HG02623 (cell line): Measurements from ENCODE around the gene TENT5D.
"Not testable (repeated sequence)": the region's sequence is repeated elsewhere in the genome, so short reads cannot be mapped to it uniquely, and the experiment has no call there.

Experiments used
- ATAC-seq: cut with Tn5 transposase; IDR thresholded peaks from one replicate; pipeline ENCODE4 v1.9.1; 2021; ENCODE audit warnings: moderate library complexity; ENCODE audit not compliant: unreplicated experiment

The TENT5D gene

DNA sequence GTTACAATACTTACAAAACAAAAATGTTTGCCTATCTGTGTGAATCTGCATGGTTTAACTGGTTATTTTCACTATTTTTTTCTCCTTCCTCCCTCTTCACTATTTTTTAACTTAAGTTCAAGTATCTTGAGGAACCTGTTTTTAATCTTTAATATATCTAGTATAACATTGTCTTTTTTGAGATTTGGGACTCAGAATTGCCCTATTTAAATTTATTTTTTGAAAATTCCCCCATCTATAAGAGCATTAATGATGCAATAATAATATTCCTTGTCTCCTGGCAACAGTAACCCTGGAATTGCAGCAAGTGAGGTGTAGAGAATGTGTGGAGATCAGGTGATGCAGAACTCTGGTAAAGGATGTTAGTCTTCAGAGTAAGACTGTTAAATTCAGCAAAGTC lies at the start of gene TENT5D:
TSS of gene TENT5D (plus strand) at position 301 of the 400 bp plus-strand sequence. CDS start 22,093 bp downstream, outside the sequence.
- ATAC-seq, result no peak

DNA sequence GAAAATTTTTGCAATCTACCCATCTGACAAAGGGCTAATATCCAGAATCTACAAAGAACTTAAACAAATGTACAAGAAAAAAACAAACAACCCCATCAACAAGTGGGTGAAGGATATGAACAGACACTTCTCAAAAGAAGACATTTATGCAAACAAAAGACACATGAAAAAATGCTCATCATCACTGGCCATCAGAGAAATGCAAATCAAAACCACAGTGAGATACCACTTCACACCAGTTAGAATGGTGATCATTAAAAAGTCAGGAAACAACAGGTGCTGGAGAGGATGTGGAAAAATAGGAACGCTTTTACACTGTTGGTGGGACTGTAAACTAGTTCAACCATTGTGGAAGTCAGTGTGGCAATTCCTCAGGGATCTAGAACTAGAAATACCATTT lies 34.6 kb upstream of the TENT5D start:
- not testable (repeated sequence) for ATAC-seq

DNA sequence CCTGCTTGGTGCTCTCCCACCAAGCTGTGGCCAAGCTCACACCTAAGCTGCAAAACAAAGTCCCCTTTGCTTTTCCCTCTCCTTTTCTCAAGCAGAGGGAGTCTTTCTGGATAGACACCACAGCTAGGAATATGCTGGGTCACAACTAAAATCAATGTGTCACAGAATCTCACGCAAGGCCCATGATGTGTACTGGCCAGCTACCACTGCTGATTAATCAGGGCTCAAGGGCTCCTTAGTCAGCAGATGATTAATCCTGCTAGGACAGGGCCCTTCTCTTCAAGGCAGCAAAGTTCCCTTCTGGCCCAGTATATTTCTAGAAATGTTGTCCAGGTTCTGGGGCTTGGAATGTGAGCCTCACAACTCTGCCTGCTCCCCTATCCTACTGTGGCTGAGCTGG lies 32.0 kb upstream of the TENT5D start:
- no peak for ATAC-seq

DNA sequence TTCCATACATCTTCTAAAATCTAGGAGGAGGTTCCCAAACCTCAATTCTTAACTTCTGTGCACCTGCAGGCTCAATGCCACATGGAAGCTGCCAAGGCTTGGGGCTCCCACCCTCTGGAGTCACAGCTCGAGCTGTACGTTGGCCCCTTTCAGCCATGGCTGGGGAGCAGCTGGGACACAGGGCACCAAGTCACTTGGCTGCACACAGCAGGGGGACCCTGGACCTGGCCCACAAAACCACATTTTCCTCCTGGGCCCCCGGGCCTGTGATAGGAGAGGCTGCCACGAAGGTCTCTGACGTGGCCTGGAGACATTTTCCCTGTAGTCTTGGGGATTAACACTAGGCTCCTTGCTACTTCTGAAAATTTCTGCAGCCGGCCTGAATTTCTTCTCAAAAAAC lies 8.2 kb upstream of the TENT5D start:
- no peak for ATAC-seq

DNA sequence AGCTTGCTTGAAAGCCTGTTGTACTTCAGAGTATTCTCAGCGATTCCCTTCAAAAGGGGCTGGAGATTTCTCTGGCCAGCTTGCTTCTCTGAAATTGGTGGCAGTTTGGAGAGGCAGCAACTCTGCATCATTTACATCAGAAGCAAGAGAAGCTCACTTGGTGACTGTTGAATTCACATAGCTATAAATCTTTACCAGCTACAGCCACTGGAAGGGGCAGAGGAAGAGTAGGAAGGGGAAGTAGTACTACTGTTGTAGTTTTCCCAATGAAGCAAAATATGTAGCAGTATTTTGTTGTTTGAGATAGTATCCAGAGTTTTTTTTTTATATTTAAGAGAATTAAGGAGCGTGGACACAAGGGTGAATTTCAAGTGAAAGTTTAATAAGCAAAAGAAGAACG lies 2.8 kb downstream of the TENT5D start:
- no peak for ATAC-seq

DNA sequence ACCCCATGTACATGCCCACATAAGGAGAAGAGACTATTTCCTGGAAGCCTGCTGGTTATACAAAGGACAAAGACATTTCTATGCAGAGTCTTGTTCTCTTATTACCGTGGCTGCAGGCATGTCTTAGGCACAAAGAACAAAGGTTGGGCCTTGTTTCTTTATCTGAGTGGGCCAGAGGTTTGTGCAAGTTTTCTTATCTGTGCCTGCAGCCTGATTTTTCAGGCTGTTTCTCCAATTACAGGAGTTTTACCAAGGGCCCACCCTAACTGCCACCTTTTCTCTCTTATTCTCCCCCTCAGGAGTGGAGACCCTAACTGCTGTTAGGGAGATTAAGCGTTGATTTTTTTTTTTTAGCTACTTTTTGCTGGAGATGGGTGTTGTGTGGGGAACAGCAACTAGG lies 3.5 kb downstream of the TENT5D start:
- no peak for ATAC-seq

DNA sequence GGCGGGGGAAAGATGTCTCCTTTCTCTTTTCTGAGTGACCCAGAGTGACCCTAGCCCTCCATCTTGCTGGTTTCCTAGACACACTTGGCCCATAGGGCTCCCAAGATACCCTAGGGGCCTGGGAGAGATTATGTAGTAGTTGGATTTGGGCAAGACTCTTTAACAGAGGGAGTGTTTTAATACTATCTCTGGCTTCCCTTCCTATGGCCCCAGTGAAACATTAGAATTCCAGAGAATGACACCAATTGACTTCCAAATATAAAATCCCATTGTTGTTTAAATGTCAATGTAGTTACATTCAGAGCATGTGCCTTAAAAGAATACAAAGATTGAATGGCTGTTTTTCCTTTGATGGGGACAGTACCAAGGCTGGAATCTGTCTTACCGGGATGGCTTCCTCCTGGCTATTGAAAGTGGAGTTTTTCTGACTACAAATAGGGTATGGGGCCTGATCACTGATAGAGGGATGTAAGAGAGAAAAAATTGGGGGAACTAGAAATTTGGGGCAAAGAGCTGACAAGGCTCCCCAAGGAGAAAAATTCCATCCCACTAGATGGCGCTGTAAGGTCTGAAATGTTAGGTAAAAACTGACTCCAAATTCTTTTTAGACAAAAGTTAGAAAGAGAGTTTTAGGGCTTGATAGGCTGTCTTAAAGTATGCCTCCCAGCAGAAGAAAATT lies 10.7 kb downstream of the TENT5D start:
- no peak for ATAC-seq

DNA sequence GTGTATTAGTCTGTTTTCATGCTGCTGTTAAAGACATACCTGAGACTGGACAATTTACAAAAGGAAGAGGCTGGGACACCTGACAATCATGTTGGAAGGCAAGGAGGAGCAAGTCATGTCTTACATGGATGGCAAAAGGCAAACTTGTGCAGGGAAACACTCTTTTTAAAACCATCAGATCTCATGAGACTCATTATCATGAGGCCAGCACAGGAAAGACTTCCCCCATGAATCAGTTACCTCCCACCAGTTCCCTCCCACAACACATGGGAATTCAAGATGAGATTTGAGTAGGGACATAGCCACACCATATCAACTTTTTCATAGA lies 11.2 kb downstream of the TENT5D start:
- no peak for ATAC-seq

DNA sequence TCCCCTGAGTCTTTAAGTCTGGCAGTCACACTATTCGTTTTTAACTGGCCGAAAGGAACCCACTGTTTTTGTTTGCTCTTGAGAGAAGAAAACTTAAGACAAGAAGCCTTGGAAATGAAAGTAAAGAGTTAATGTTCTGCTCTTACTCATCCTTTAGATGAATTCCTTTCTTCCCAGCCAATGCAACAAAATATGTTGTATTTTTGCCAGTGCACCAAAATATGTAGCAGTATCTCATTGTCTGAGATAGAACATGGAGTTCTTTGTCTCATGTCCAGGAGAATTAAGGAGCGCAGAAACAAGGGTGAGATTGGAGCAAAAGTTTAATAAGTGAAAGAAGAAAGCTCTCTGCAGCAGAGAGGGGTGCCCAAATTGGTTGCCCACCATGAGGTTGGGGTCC lies 12.2 kb downstream of the TENT5D start:
- no peak for ATAC-seq

DNA sequence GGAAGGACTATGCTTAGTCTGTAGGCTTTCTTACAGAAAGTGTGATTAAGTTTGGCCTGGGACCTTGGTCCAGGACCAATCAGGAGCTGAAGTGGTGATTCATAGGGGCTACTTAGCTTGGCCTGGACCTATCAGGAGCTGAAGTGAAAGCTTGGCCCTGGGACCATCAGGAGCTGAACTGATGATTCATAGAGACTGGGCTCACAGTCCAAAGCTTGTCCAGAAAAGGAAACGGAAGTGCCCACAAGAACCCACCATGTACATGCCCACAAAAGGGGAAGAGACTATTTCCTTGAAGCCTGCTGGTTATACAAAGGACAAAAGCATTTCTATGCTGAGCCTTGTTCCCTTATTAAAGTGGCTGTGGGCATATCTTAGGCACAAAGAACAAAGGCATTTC lies 12.6 kb downstream of the TENT5D start:
- no peak for ATAC-seq

DNA sequence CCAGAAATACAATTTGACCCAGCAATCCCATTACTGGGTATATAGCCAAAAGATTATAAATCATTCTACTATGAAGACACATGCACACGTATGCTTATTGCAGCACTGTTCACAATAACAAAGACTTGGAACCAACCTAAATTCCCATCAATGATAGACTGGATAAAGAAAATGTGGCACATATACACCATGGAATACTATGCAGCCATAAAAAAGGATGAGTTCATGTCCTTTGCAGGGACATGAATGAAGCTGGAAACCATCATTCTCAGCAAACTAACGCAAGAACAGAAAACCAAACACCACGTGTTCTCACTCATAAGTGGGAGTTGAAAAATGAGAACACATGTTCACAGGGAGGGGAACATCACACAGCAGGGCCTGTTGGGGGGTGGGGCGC lies 47.9 kb downstream of the TENT5D start:
- ATAC-seq, result not testable (repeated sequence)

DNA sequence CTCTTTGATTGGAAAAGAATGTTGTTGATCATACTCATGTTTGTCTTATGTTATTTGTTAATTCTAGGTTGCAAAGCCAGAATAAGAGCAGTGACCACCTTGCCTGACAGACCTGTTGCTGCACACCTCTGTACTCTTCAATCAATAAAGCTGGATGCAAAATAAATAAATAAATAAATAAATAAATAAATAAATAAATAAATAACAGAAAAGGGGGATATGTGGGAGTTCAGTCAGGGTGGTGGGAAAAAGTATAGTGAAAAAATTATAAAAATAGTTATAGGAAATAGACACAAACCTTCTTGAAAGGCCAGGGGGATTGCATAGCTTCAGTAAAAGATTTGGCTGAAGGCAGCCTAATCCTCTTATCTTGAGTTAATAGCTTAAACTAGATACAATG lies 51.3 kb downstream of the TENT5D start:
- no peak for ATAC-seq

DNA sequence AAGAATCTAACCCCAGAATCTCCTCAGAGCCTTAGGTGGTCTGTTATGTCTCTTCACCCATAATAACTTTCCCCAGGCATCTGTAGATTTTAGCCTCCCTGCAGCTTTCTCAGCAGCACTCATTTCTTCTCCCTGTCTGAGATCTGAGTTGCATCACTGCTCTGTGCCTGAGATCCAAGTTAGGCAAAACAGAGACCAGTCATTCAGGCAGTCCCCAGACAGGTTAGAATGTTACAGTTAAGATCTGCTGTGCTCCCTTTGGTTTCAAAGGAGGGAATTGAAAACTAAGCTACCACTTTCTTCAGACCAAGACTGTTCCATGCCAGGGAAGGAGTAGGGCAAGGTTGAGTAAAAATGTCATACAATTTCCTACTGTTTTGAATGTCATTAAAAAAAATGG lies 65.3 kb downstream of the TENT5D start:
- ATAC-seq, result no peak

DNA sequence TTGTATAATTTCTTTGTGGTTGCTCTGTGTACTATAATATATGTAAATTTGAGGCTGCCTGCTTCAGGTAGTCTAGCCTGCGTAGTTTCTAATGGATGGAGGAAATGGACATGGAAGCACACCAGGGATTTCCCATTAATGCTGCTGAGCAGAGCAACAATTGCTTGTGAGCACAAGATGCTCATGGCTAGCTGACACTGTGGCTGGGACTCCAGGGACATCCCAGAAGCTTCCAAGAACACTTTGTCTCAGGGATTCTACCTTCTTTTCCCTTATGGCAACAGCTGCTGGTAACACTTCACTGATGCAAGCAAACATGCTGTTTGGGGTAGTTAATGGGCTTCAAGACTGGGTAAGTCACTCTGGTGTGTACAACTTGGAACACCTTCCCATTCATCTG lies 66.1 kb downstream of the TENT5D start:
- no peak for ATAC-seq

DNA sequence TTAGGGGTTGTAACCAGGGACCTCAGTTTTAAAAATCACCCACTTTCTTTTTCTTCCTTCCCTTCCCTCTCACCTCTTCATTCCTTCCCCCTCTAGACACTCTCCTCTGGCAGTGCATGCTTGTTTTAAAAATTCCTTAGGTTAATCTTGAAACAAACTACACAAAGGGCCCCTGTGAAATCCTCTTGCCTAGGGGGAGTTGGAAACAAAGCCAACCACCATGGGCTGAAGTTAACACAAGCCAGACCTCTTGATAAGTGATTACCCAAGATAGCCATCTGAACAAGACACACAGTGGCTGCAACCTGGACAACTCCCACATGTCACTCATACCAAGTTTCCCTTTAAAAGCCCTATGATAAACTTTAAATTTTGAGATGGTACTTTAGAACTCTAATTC lies 68.9 kb downstream of the TENT5D start:
- no peak for ATAC-seq
